Measurements from ENCODE around the gene BACH2.

- TF ChIP-seq EZH2phosphoT487 (IDR thresholded peaks at IDR 0.05; ENCODE audit: insufficient read depth, low read depth) (no peak), EZH2 (IDR thresholded peaks at IDR 0.05; ENCODE audit: insufficient read depth, poor library complexity, severe bottlenecking) (no peak)
These were observed 234.0 kb downstream of the BACH2 start for GRCh38 chr6:90062667-90063066.

All from GM23248 (cell line).